Bone marrow (tissue), 2 donors: ENCODE measurements around the gene DNPH1.

Experiments
- DNase-seq, 2 donors: peaks; one replicate each; lab custom pipeline; 2025; lab: John Stamatoyannopoulos, UW

The DNPH1 gene

DNA sequence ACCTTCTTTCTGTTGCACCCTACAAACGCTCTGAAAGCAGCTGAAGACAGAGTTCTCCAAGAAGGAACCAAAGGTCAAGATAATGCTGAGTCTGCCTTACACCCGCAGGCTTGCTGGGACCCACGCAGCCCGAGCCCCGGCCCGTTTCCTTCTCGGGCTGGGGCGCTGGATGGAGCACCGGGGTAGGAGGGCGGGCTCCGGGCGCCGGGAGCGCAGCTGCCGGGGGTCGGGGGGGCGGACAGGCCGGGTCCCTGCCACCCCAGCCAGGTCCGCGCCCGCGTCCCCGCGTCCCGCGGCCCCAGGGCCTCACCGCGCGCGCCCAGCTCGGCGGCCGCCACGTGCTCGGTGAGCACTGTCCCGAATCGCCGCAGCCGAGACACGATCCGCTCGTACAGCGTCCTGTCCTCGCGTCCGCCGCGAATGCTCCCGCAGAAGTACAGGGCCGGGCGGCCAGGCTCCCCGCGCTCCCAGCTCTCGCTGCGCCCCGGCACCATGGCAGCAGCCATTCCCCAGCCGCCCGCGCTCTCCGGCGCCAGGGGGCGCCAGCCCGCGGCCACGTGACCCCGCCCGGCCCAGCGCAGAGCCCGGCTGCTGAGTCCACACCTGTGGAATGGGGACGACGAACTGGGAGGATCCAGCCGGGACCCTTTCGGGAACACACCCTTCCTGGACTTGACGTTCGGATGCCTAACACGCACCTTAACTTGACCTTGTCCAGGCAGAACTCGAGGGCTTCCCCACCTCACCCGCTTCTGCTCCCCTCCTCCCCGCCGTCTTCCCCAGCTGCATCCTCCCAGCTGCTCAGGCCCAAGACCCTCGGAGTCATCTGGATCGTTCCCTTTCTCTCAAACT is at the start of gene DNPH1:
DNPH1 (minus strand) TSS at position 531 of the 852 bp plus-strand sequence; CDS start at position 506, 25 bp downstream.
- DNase-seq = peak in 1 of 2 donors; percentile 46

DNA sequence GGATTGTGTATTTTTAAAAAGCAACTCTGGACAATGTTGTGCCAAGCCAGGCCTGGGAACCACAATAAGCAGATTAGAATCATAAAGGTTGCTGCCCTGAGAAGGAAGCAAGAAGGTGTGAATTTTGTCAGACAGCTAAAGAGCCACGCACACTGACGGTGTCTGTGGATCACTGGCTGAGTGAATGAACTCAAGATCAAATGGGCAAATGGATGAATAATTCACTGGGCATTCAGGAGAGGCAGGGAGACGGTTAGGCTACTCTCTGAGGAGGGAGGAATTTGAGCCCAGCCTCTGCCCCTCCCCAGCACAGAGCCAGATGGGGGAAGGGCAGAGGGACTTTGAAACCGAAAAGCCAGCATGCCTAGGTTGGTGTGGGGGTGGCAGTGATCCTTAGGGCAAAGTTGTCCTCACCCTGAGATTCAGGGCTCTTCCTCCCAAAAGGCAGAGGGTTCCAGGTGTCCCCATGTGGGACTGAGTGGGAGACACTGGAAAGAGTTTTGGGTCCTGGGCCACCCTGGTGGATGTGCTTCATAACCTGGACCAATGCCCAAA is 49.3 kb upstream of the DNPH1 start:
- no peak for DNase-seq

GRCh38 chr6:43277643-43278523 is 48.6 kb upstream of the DNPH1 start:
- no peak for DNase-seq

GRCh38 chr6:43277306-43277642 is 48.0 kb upstream of the DNPH1 start:
- DNase-seq = no peak

DNA sequence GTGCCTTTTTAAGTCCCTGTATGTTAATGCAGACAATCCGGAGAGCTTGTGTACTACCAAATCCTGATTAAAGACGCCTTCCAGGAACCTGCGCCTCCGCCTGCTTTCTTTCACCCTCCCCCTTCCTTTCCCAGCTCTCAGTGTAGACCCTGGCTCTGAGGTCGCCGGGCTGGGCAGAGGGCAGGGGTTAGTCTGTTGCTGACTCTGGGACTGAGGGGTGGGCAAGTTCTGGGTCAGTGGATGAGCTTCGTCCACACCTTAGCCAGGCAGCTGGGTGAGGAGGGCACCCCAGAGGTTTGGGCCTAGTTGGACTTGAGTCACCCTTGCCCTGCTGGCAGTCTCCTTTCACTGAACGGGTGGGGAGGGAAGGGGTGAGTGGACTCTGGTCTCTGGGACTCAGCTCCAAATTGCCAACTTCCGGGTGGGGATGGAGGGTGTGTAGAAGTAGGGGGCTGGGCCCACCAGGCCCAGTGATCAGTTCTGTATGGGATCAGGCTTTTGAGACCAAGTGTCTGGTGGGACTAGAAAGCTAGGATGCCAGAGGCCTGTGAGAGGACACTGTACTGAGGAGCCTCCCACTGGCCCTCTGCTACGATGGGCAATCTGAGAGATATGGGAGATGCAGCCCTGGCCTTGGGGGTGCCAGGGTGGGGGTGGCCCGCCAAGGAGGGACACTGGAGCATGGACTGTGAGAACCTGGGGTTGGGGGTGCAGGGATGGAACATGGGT is 47.5 kb upstream of the DNPH1 start:
- DNase-seq = no peak

DNA sequence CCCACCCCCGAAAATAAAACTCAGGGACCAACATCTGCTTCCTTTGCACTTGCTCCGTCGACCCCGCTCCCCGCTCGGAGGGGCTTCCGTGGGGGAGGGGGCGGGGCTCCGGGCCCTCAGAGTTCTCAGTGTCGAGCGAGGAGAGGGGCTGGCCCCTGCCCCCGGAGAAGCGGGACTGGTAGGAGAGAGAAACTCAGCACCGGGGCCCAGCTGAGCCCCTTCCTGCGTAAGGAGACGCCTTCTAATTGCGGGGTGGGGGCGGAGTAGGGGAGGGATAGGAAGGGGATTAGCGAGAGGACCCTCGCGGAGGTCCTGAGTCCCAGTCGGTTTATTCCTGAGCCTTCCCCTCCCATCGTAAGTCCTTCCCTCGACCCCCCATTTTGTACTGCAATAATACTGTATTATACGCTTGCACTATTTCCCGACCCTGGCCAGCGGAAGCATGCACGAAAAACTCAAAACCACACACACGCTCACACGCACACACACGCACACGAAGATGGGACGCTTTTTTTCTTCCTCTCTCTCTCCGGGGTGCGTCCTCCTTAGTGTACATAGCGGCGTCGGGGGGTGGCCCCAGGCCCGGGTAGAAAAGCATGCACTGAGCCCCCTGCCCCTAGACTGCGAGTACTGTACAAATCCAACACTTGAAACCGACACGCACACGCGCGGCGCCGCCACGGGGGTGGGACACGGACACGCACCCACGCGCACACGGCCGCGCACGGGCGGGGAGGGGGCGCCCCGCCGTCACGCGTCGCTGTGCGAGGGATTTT is 46.7 kb upstream of the DNPH1 start:
- no peak for DNase-seq

GRCh38 chr6:43274916-43275597 is 45.8 kb upstream of the DNPH1 start:
- DNase-seq = no peak

DNA sequence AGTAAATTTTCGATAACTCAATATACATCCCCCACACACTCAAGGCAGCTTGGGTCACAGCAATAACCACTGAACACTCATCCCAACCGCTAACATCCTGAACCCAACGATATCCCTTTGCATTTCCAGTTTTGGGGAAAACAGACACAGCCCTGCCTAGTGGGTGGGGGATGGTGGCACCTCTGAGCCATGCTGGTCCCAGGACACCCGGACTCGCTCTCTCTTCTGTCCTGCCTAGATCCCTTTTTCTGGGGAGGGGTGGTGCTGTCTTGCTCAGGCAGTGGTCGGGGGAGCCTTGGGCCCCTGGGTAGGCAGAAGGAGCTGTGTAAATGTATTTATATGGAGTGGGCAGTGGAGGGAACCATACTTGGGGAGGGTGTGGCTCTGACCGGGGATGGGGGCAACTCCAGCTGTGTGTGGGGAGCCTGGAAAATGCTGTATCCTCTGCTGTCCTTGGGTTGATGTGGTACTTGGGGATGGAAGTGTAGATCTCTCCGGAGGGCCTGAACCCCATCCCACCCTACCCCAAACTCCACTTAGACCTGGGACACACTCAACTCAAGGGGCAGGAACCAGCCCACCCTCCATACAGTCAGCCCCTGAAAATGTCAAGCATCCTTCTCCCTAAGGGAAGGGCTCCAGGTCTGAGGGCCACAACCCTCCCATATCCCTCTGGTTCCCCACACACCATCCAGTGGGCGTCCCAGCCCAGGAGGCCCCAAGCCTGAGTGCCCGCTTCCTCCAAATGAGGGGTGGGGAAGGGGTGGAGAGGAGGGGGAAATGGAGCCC is 45.0 kb upstream of the DNPH1 start:
- DNase-seq = no peak

- no peak for DNase-seq
Observed at GRCh38 chr6:43273707-43274106, 44.4 kb upstream of the DNPH1 start.

DNA sequence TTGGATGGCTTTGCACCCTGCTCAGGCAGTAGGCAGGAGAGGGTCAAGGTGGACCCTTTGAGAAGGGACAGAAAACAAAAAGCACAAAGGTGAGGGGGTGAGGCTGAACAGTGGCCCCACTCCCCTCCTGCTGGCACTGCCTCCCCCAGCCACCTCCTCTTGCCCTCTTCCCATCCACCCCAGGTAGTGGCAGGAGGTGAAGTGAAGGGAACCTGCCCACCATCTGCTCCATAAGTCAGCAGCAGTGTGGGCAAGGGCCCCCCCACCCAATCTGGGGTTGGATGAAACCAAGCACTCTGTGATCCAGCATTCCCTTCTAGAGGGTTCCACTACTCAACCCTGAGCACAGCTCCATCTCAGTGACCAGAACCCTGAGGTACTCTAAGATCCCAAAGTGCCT is 42.7 kb upstream of the DNPH1 start:
- DNase-seq = no peak

DNA sequence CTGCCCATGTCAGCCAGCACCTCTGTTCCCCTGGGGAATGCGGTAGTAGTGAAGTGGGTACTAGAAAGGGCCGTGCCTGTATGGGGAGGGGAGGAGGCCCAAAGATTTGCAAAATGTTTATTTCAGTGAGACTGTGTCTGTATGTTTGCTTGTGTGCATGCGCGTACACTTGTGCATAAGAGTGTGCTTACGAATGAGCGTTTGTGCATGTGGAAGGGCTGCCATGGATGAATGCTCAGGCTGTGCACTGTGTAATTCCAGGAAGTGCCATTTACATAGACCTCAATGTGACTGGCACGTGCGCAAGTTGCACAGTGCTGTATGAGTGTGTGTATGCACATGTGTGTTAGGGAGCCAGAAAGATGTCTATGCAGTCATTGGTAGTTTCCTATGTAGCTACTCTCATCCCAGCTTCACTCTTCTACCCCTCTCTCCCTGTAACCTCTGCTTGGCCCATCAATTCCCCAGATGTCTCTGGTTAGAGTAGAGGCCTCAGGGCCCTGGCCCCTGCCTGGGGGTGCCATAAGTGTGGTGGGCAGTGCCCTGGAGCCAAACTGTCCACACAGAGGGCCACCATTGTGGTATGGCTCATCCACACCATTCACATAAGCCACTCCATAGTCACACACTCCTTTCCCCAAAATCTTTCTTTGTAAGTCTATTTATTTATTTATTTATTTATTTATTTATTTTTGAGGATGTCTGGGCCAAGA is 42.0 kb upstream of the DNPH1 start:
- no peak for DNase-seq

- no peak for DNase-seq
Observed at GRCh38 chr6:43269273-43270007, 40.2 kb upstream of the DNPH1 start.

GRCh38 chr6:43268782-43269272 is 39.5 kb upstream of the DNPH1 start:
- DNase-seq = no peak

DNA sequence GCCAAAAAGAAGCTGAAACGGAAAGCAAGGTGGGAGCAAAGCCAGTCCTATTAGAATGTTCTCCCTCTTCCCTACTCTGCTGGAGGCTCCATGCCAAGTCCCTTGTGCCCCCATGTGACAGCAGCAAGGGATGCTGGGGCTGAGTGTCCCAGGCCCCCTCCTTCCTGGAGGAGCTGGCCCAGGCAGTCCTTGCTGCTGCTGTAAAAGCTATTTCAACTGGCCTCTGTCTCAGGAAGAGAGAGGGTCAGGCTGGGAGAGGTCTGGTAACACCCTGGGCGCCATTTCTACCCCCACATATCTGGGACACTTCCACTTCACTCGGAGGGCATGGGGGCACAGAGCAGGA is 39.0 kb upstream of the DNPH1 start:
- DNase-seq = no peak

DNA sequence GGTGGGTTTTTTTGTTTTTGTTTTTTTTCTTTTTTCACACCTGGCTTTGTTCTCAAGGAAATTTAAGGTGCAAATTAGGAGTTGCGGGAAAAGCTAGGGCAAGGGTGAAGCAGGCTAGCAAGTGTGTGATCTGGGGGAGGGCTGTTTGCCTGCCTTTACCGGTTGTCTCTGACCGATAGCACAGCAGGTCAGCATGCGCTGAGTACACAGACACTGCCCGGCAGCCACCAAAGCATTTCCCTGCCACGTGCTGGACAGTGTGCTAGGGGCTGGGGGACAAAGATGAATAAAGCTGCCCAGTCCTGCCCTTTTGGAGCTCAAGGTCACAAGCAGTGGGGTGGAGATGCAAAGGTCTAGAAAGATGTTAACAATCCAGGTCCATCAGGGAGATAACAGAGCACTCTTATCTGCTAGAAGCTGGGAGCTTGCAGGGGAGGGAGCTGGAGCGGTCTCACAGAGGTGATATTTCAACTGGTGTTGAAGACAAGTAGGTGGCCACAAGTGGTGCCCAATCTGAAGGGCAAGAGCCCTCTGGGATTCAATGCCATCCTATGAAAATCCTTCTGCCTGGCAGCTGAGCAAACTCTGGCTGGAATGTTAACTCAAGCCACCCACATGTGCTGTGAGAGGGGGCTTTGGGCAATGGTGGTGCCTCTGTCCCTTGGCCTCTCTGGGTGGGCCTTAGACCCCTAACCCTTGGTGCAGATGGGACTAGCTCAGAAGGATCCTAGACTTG is 38.5 kb upstream of the DNPH1 start:
- no peak for DNase-seq

- DNase-seq = no peak
Observed at GRCh38 chr6:43265564-43265963, 36.3 kb upstream of the DNPH1 start.

DNA sequence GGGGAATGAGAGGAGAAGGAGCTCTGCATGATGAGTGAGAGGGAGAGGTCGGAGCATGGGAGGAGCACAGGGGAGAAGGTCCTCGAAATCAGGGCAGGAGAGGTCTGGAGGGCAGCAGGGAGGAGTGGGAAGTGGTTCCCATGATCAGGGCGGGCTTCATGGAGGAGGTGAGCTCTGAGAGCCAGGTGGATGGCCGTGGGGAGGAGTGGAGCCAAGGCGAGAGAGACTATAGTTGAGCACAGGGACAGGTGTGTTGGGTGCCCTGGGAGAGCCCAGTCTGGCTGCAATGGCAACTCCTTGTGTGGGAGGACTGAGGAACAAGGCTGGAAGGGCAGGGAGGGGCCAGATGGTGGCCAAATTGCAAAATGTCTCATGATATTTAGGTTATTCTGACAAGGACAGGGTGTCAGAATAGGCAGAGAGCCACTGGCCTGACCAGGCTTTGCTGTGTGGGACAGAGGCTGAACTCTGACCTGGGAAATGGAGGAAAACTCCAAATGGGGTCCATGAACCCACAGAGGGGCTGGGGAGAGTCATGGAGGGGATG is 35.4 kb upstream of the DNPH1 start:
- no peak for DNase-seq
